Subcutaneous abdominal adipose tissue (tissue), 5 donors: Measurements from ENCODE around the gene SRSF9.
"Not testable (repeated sequence)": the region's sequence is repeated elsewhere in the genome, so short reads cannot be mapped to it uniquely, and the experiment has no call there.

ENCODE experiments used
- H3K27ac ChIP-seq: one replicate; pipeline ENCODE4 v1.7.0; 2013; ENCODE audit warnings: low read depth, mild to moderate bottlenecking, inconsistent platforms, low read length, moderate library complexity
- H3K27me3 ChIP-seq, 5 donors: one replicate each; pipeline ENCODE4 v1.7.0; 2013; ENCODE audit warnings: low read length in 5 of 5, inconsistent platforms in 1 of 5; ENCODE audit not compliant: control insufficient read depth in 5 of 5, insufficient read depth in 4 of 5
- H3K36me3 ChIP-seq, 5 donors: one replicate each; pipeline ENCODE4 v1.7.0; 2013; ENCODE audit warnings: low read length in 5 of 5; ENCODE audit not compliant: control insufficient read depth in 5 of 5, insufficient read depth in 5 of 5
- H3K4me1 ChIP-seq, 5 donors: one replicate each; pipeline ENCODE4 v1.7.0; 2013; ENCODE audit warnings: low read length in 5 of 5, mild to moderate bottlenecking in 3 of 5, moderate library complexity in 1 of 5; ENCODE audit not compliant: control insufficient read depth in 5 of 5, insufficient read depth in 5 of 5
- H3K4me3 ChIP-seq, 5 donors: one replicate each; pipeline ENCODE4 v1.7.0; 2013; ENCODE audit warnings: low read length in 5 of 5, low read depth in 1 of 5
- H3K9ac ChIP-seq, 5 donors: one replicate each; pipeline ENCODE4 v1.7.0; 2013; ENCODE audit warnings: low read length in 5 of 5, mild to moderate bottlenecking in 4 of 5, moderate library complexity in 3 of 5
- H3K9me3 ChIP-seq, 5 donors: one replicate each; pipeline ENCODE4 v1.7.0; 2013; ENCODE audit warnings: low read length in 5 of 5; ENCODE audit not compliant: control insufficient read depth in 5 of 5
- donor health status: healthy.
- donor health status: healthy.
- donor health status: healthy.
- donor health status: healthy.
- donor health status: healthy.

The SRSF9 gene

DNA sequence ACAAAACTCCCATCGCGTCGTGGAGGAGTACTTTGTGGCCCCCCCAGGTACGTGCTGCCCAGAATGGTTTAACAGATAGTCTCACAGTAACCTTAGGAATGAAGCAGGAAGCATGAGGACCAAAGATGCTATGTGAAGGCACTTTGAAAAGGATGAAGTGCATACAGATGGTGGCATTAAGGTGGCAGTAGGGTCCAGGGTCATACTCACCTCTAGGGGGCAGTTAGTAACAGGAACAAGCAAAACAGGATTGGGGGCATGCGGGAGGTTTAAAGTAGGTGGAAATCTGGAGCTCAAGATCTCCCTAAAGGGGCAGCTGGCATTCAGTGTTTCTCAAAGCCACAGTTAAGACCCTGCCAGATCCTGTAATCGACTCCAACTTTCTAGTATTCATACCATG is 12.4 kb downstream of the SRSF9 start:
- peak overlapping the region in 1 of 5 donors; percentile 30 for H3K9ac ChIP-seq
- no peaks in the 10 kb centered on the region for H3K27me3 ChIP-seq
- H3K4me1 ChIP-seq: no peaks in the 10 kb centered on the region
- H3K36me3 ChIP-seq: peaks cover 17 to 71% (median 53%) of the 10 kb centered on the region in 5 donors
- no peak overlapping the region for H3K4me3 ChIP-seq
- no peak overlapping the region for H3K27ac ChIP-seq
- no peaks in the 10 kb centered on the region for H3K9me3 ChIP-seq

DNA sequence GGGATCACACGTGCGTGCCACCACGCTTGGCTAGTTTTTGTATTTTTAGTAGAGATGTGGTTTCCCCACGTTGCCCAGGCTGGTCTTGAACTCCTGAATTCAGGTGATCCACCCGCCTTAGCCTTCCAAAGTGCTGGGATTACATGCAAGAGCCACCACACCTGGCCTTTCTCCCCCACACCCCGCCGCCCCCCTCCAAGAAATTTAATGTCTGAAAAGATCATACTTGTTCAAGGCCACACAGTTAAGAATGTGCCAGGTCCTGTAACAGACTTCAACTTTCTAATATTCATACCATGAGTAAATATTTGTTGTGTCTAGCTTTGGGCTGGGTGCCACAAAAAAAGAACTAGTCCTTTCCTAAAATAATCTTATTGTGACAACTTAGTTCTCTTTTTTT is 14.2 kb downstream of the SRSF9 start:
- Histone ChIP-seq H3K36me3 (peaks cover 15 to 56% (median 43%) of the 10 kb centered on the region in 5 donors), H3K27me3 (no peaks in the 10 kb centered on the region), H3K4me3 (no peak overlapping the region), H3K9ac (no peak overlapping the region), H3K4me1 (no peaks in the 10 kb centered on the region), H3K9me3 (no peaks in the 10 kb centered on the region), H3K27ac (no peak overlapping the region)

DNA sequence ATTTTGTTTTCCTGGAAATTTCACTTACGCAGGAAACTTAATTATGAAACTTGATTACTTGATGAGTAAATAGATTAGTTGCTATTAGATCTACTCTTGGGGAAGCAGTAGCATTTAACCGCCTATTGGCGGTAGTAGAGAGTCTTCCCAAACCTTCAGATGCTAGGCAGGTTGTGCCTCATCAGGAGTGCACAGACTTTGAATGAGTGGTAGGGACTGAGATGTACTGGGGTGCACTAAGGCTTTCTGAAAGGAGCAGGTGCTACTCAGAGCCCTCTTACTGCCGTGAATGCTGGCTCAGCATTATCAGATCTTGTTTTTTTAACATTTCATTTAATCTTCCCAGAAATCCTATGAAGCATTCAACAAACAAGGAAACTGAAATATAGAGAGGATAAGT is 15.6 kb downstream of the SRSF9 start:
- Histone ChIP-seq H3K27me3 (no peaks in the 10 kb centered on the region), H3K27ac (no peak overlapping the region), H3K9me3 (no peaks in the 10 kb centered on the region), H3K36me3 (peaks cover 9 to 46% (median 32%) of the 10 kb centered on the region in 5 donors), H3K4me1 (no peaks in the 10 kb centered on the region), H3K9ac (no peak overlapping the region), H3K4me3 (no peak overlapping the region)

DNA sequence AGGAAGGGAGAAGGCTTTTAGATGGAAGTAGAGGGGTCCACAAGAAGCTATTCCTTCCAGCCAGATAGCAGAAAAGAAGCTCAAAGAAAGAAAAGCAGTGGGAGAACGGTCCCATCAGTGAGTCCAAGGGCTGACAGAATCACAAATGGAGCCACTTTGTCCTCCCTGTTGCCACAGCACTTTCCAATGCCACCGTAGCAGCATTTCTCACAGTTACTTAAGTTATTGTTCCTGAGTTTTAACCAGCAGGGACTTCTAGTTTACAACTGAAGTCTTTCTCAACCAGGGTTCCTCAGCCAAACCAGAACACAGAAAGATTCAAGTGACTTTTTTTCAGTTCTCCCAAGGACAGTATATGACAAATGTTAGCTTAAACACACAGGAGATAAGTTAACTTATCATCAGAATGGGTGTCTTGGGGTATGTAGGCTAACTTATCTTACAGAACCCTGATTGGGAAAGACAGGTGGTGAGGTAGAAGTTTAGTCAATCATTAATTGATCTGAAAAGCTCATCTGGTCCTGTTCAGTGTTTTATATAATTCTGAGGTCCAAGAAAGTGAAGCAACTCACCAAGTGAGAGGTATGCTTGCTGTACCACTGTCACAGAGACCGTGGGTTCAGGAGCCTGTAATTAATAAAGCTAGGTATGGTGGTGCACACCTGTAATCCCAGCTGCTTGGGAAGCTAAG is 16.3 kb downstream of the SRSF9 start:
- Histone ChIP-seq H3K4me3 (no peak overlapping the region), H3K9ac (no peak overlapping the region), H3K36me3 (peaks cover 5 to 38% (median 26%) of the 10 kb centered on the region in 5 donors), H3K27me3 (no peaks in the 10 kb centered on the region), H3K4me1 (no peaks in the 10 kb centered on the region), H3K27ac (no peak overlapping the region), H3K9me3 (no peaks in the 10 kb centered on the region)

DNA sequence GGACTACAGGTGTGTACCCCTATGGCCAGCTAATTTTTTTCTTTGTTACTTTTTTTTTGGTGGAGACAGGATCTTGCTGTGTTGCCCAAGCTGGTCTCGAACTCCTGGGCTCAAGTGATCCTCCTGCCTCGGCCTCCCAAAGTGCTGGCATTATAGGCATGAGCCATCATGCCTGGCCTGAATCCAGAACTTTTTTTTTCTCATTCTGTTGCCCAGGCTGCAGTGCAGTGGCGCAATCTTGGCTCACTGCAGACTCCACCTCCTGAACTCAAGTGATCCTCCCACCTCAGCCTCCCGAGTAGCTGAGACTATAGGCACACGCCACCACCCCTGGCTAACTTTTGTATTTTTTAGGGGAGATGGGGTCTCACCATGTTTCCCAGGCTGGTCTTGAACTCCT is 17.0 kb downstream of the SRSF9 start:
- not testable (repeated sequence) for H3K27ac ChIP-seq, H3K9ac ChIP-seq, H3K27me3 ChIP-seq, H3K9me3 ChIP-seq, H3K4me3 ChIP-seq, H3K4me1 ChIP-seq
- H3K36me3 ChIP-seq: peaks cover 5 to 34% (median 24%) of the 10 kb centered on the region in 5 donors

DNA sequence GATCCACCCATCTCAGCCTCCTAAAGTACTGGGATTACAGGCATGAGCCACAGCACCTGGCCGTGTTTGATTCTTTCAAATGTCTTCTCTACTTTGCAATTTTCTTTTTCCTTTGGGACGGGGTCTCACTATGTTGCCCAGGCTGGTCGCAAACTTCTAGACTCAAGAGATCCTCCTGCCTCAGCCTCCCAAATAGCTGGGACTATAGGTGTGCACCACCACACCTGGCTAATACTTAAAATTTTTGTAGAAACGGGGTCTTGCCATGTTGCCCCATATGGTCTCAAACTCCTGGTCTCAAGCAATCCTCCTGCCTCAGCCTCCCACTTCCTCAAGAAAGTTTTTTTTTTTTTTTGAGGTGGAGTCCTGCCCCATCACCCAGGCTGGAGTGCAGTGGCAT is 21.6 kb downstream of the SRSF9 start:
- peaks cover 11 to 25% (median 15%) of the 10 kb centered on the region in 5 donors for H3K36me3 ChIP-seq
- H3K4me3 ChIP-seq: no peak overlapping the region

DNA sequence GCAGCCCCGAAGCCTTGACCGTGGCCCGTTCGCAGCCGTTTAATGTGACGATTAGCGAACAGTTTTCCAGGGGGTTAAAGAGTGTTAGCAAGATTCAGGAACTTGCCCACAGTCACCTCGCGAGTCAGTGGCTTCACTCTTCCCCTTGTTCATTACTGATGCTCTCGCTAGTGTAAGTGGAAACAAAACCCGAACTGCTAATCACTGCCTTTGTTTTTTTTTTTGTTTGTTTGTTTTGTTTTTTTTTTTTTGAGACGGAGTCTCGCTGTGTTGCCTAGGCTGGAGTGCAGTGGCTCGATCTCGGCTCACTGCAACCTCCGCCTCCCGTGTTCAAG is 22.7 kb downstream of the SRSF9 start:
- peaks cover 7 to 27% (median 23%) of the 10 kb centered on the region in 5 donors for H3K4me1 ChIP-seq
- H3K27me3 ChIP-seq, H3K9me3 ChIP-seq: not testable (repeated sequence)
- peak overlapping the region; percentile 93 to 99 (median 99) for H3K9ac ChIP-seq
- H3K27ac ChIP-seq: peak overlapping the region; percentile 84
- peak overlapping the region; percentile 91 to 100 (median 99) for H3K4me3 ChIP-seq
- H3K36me3 ChIP-seq: peaks cover 11 to 26% (median 21%) of the 10 kb centered on the region in 5 donors

More for the DNA sequence above, 21.6 kb downstream of the SRSF9 start:
- Histone ChIP-seq H3K27ac (no peak overlapping the region), H3K27me3 (no peaks in the 10 kb centered on the region), H3K9ac (no peak overlapping the region), H3K4me1 (peaks cover 7 to 27% (median 23%) of the 10 kb centered on the region in 5 donors), H3K9me3 (no peaks in the 10 kb centered on the region)

DNA sequence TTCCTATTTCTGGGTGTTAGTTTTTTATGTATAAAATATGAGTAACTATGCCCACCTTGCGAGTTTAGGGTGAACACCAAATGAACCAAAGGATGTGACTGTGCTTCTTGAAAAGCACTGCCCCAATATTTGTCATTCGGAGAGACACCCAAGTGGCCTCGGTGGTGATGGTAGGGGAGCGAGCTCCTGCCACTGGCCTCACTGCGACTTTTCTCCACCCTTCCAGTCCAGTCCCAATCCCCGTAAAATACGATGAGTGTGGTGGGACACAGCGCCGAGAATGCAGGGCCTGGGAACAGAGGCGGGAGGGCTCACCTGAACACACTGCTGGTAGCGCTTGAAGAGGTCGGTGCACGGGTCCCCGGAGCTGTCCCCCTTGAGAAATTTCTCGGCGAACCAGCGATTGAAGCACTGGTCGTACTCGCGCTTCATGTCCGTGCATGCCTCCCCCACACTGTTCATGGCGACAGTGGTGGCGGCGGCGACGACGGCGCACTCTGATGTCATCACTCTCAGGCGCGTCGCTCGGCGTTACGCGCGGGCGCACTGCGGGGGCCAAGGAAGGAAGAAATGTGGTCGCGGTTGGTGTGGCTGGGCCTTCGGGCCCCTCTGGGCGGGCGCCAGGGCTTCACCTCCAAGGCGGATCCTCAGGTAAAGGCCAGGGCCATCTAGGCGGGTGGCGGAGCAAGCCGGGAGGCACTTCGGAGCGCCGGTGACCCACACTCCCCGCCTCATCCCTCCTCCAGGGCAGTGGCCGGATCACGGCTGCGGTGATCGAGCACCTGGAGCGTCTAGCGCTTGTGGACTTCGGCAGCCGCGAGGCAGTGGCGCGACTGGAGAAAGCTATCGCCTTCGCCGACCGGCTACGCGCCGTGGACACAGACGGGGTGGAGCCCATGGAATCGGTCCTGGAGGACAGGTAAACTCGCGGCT is 23.4 kb downstream of the SRSF9 start, which contains the start of the genes GATC and TRIAP1:
Gene GATC (plus strand): TSS at position 534 of the 933 bp plus-strand sequence. CDS start 37 bp downstream, at position 571.
Gene TRIAP1 (minus strand): TSS at position 474 of the 933 bp plus-strand sequence. CDS start 12 bp downstream, at position 462.
- Histone ChIP-seq H3K4me1 (peaks cover 7 to 27% (median 23%) of the 10 kb centered on the region in 5 donors), H3K27ac (peak within 1 kb of the TSS; percentile 84), H3K4me3 (peak within 1 kb of the TSS; percentile 93 to 100 (median 99)), H3K9me3 (no peaks in the 10 kb centered on the region), H3K27me3 (no peaks in the 10 kb centered on the region), H3K9ac (peak within 1 kb of the TSS; percentile 93 to 99 (median 99)), H3K36me3 (peaks cover 11 to 30% (median 22%) of the 10 kb centered on the region in 5 donors)

DNA sequence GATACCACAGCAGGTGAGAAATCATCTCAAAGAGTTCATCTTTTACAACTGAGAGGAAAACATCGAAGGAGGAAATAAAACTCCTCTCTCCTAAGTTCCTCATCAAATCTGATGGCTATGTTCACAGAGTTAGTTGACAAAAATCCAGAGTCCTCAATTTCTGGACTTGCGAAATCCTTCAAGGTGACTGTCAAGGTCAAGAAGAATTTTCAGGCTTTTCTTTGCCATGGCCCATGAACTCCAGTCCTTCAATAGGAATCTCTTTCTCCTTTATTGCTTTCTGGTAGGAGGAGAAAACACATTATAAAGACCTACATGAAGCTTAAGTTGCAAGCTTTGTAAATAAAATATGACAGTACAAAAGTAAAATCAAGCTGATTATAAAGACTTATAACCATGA is 24.9 kb downstream of the SRSF9 start:
- Histone ChIP-seq H3K36me3 (peaks cover 15 to 40% (median 30%) of the 10 kb centered on the region in 5 donors), H3K27me3 (no peaks in the 10 kb centered on the region), H3K9ac (peak overlapping the region in 1 of 5 donors; percentile 99), H3K27ac (no peak overlapping the region), H3K4me3 (no peak overlapping the region), H3K9me3 (no peaks in the 10 kb centered on the region), H3K4me1 (peaks cover 7 to 30% (median 25%) of the 10 kb centered on the region in 5 donors)
